CD14-positive monocyte (primary cell): ENCODE measurements around the gene GPER1. TPM values are rescaled to one million over a fixed set of nuclear protein-coding genes. Genes with fewer than 3 reads are reported as not detected.

ENCODE experiments used
- DNase-seq, 3 donors: peaks; one replicate each; pipeline ENCODE4 v3.0.0-alpha.2; 2011 to 2022
- H2AFZ ChIP-seq: 2 replicates; pipeline ENCODE4 v1.6.0; 2012; ENCODE audit warnings: mild to moderate bottlenecking, low read depth, low read length, inconsistent platforms; ENCODE audit not compliant: insufficient read depth, poor library complexity, severe bottlenecking
- H3K27ac ChIP-seq, 2 donors: 1 replicate in 1 of 2; 2 replicates in 1 of 2; pipeline ENCODE4 v1.5.1; 2012 to 2013; ENCODE audit warnings: low read length in 2 of 2, control low read depth in 1 of 2, inconsistent platforms in 1 of 2, low read depth in 1 of 2, mild to moderate bottlenecking in 1 of 2
- H3K27me3 ChIP-seq, 2 donors: one replicate each; pipeline versions ENCODE4 v1.6.0 to v1.6.1; 2011 to 2013; ENCODE audit warnings: low read length in 2 of 2; ENCODE audit not compliant: control insufficient read depth in 2 of 2, insufficient read depth in 2 of 2
- H3K36me3 ChIP-seq, 2 donors: replicated peaks in 1 of 2; 1 replicate in 1 of 2; 2 replicates in 1 of 2; pipeline versions ENCODE4 v1.5.1 to v1.6.1; 2012 to 2013; ENCODE audit warnings: low read length in 2 of 2, control low read depth in 1 of 2, inconsistent platforms in 1 of 2, mild to moderate bottlenecking in 1 of 2; ENCODE audit not compliant: insufficient read depth in 2 of 2, control insufficient read depth in 1 of 2
- H3K4me1 ChIP-seq, 2 donors: 1 replicate in 1 of 2; 2 replicates in 1 of 2; pipeline versions ENCODE4 v1.5.1 to v1.6.1; 2012 to 2013; ENCODE audit warnings: low read length in 2 of 2, control low read depth in 1 of 2, inconsistent platforms in 1 of 2, mild to moderate bottlenecking in 1 of 2, moderate library complexity in 1 of 2; ENCODE audit not compliant: insufficient read depth in 2 of 2, control insufficient read depth in 1 of 2
- H3K4me2 ChIP-seq: replicated peaks from 2 replicates; pipeline ENCODE3; 2012; ENCODE audit warnings: low read length, moderate library complexity, mild to moderate bottlenecking; ENCODE audit not compliant: poor library complexity, severe bottlenecking; ENCODE audit errors: extremely low read depth
- H3K4me3 ChIP-seq, 3 experiments: fragments of 200-600 bp in 1 of 3; sonication (generic) in 1 of 3; replicated peaks in 1 of 3; 1 replicate in 2 of 3; 2 replicates in 1 of 3; pipeline ENCODE4 v1.5.1; 2011 to 2013; ENCODE audit warnings: low read length in 3 of 3, mild to moderate bottlenecking in 3 of 3, control low read depth in 2 of 3, low read depth in 2 of 3, inconsistent platforms in 1 of 3, moderate library complexity in 1 of 3
- H3K79me2 ChIP-seq: 2 replicates; pipeline ENCODE4 v1.6.0; 2012; ENCODE audit warnings: mild to moderate bottlenecking, control low read depth, inconsistent platforms, low read length, moderate library complexity; ENCODE audit not compliant: insufficient read depth
- H3K9ac ChIP-seq: 2 replicates; pipeline ENCODE4 v1.6.0; 2017; ENCODE audit warnings: low read length, mild to moderate bottlenecking; ENCODE audit not compliant: insufficient read depth, poor library complexity, severe bottlenecking
- H3K9me3 ChIP-seq, 2 donors: replicated peaks in 1 of 2; 1 replicate in 1 of 2; 2 replicates in 1 of 2; pipeline versions ENCODE4 v1.5.1 to v1.6.1; 2012 to 2013; ENCODE audit warnings: low read length in 2 of 2, control low read depth in 1 of 2; ENCODE audit not compliant: control insufficient read depth in 1 of 2, insufficient read depth in 1 of 2
- H4K20me1 ChIP-seq: 2 replicates; pipeline ENCODE4 v1.6.0; 2012; ENCODE audit warnings: mild to moderate bottlenecking, low read length, control low read depth, moderate library complexity; ENCODE audit not compliant: insufficient read depth
- H3K27ac Mint-ChIP-seq, 7 donors: one replicate each; pipeline ENCODE4 v1.8.0; 2020; ENCODE audit warnings: mild to moderate bottlenecking in 7 of 7, mixed read lengths in 7 of 7, moderate library complexity in 6 of 7, inconsistent platforms in 2 of 7
- H3K27me3 Mint-ChIP-seq, 3 donors: one replicate each; pipeline ENCODE4 v1.8.0; 2021 to 2022; ENCODE audit warnings: low read depth in 3 of 3, mild to moderate bottlenecking in 3 of 3, mixed read lengths in 3 of 3, moderate library complexity in 3 of 3, inconsistent platforms in 1 of 3
- H3K36me3 Mint-ChIP-seq, 2 donors: one replicate each; pipeline ENCODE4 v1.8.0; 2020; ENCODE audit warnings: mixed read lengths in 2 of 2, inconsistent platforms in 1 of 2, mild to moderate bottlenecking in 1 of 2
- H3K4me1 Mint-ChIP-seq: one replicate; pipeline ENCODE4 v1.8.0; 2020; ENCODE audit warnings: mild to moderate bottlenecking, mixed read lengths
- H3K4me3 Mint-ChIP-seq, 2 donors: one replicate each; pipeline ENCODE4 v1.8.0; 2020; ENCODE audit warnings: mild to moderate bottlenecking in 2 of 2, mixed read lengths in 2 of 2, moderate library complexity in 1 of 2
- H3K9me3 Mint-ChIP-seq, 7 donors: one replicate each; pipeline ENCODE4 v1.8.0; 2020 to 2022; ENCODE audit warnings: mixed read lengths in 7 of 7, mild to moderate bottlenecking in 6 of 7, moderate library complexity in 6 of 7, inconsistent platforms in 2 of 7
- WGBS: methylation state at CpG from one replicate; pipeline ENCODE4 v1.1.5; 2013; ENCODE audit warnings: missing lambda C conversion rate; ENCODE audit not compliant: insufficient coverage; 5-methylcytosine and 5-hydroxymethylcytosine counted together
- intact Hi-C, 2 donors: fragments of 100-400 bp; cut with micrococcal nuclease; formaldehyde crosslinking; loops; one replicate each; pipeline versions ENCODE4 v1.15.0 to v1.15.1; 2023
- polyA plus RNA-seq, 3 donors: library from polyadenylated mRNA; depleted of rRNA in 1 of 3; unstranded in 2 of 3; stranded (reverse) in 1 of 3; fragments of 300-500 nt in 2 of 3; fragments of >200 nt in 1 of 3; fragmentation: Illumina TruSeq in 2 of 3; gene quantifications; 1 replicate in 2 of 3; 2 replicates in 1 of 3; pipeline ENCODE4 v1.2.3, GENCODE V29; 2012 to 2021
- TF ChIP-seq, protein P1 (sequence below): fragments of 200-600 bp; IDR thresholded peaks from one replicate; pipeline ENCODE4 v1.8.0; 2022; ENCODE audit warnings: antibody characterized with exemption, mild to moderate bottlenecking

Gene GPER1
- polyA plus RNA-seq, 3 donors = 0.35 to 10.0 (median 4.1) TPM

DNA sequence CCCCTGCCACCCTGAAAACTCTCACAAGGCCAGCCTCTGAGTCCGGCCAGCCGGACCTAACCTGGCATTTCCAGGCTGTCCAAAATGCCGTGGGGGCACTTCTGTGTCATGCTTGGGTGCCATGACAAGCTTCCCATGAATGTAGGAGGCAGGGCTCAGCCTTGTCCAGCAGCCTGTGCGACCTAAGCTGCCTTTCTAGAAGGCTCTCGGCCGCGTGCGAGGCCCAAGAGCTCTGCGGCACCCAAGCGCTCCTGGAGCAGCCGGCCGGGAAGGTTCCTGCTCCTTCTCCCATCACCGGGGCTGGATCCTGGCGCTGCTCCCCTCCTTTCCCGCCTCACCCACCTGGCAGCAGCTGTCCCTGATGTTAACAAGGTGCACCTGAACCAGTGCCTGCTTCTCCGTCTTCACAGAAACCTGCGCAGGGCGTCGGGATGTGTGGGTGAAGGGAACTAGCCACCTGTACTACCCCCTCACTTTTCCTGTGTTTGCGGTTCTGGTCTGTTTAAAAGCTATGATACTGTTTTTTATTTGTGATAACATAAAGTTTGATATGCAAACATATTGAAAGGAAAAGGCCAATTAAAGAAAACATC lies 6.1 kb downstream of the GPER1 start:
- Mint-ChIP-seq H3K9me3 (peaks cover 0 to 4% (median 0%) of the 10 kb centered on the region in 7 donors), H3K36me3 (peaks cover 4 to 9% of the 10 kb centered on the region in 2 donors), H3K4me3 (no peak overlapping the region), H3K27ac (no peak overlapping the region), H3K4me1 (peaks cover 34% of the 10 kb centered on the region), H3K27me3 (peaks cover 0 to 2% (median 0%) of the 10 kb centered on the region in 3 donors)
- no peaks in the 10 kb centered on the region for H4K20me1 ChIP-seq
- 94% methylated on average over 9 of the region's 20 CpGs for whole genome bisulfite sequencing
- no peak overlapping the region for H3K27ac ChIP-seq
- DNase-seq = no peak
- H3K9ac ChIP-seq = no peak overlapping the region
- H3K79me2 ChIP-seq = no peaks in the 10 kb centered on the region
- intact Hi-C loops = no loop called here
- H3K36me3 ChIP-seq = peaks cover 0 to 3% of the 10 kb centered on the region in 2 donors
- TF ChIP-seq, protein P1, sequence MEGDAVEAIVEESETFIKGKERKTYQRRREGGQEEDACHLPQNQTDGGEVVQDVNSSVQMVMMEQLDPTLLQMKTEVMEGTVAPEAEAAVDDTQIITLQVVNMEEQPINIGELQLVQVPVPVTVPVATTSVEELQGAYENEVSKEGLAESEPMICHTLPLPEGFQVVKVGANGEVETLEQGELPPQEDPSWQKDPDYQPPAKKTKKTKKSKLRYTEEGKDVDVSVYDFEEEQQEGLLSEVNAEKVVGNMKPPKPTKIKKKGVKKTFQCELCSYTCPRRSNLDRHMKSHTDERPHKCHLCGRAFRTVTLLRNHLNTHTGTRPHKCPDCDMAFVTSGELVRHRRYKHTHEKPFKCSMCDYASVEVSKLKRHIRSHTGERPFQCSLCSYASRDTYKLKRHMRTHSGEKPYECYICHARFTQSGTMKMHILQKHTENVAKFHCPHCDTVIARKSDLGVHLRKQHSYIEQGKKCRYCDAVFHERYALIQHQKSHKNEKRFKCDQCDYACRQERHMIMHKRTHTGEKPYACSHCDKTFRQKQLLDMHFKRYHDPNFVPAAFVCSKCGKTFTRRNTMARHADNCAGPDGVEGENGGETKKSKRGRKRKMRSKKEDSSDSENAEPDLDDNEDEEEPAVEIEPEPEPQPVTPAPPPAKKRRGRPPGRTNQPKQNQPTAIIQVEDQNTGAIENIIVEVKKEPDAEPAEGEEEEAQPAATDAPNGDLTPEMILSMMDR = no peak
- H3K4me2 ChIP-seq = no peak overlapping the region
- no peaks in the 10 kb centered on the region for H3K9me3 ChIP-seq
- no peak overlapping the region for H2AFZ ChIP-seq
- no peaks in the 10 kb centered on the region for H3K27me3 ChIP-seq
- H3K4me1 ChIP-seq = peaks cover 31 to 36% of the 10 kb centered on the region in 2 donors
- no peak overlapping the region for H3K4me3 ChIP-seq

DNA sequence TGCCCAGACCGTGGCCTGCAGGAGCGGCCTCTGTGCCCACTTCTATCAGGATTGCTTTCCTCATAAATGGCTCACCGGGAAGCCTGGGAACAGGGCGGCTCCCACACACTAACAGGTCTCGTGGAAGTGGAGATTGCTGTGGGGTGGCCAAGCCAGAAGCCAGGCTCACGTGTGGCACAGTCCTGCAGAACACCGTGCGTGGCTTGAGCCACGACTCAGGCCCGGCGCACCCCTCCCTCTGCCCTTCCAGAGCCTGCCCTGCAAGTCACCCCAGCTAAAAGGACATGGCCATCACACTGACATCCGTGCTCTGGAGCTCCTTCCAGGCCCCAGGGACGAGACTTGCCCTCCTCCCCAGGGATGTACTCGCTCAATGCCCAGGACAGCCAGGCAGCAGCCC lies 7.0 kb downstream of the GPER1 start:
- no peak for DNase-seq
- Mint-ChIP-seq H3K36me3 (peaks cover 4 to 9% of the 10 kb centered on the region in 2 donors), H3K4me3 (no peak overlapping the region), H3K27me3 (peaks cover 0 to 2% (median 0%) of the 10 kb centered on the region in 3 donors), H3K27ac (no peak overlapping the region), H3K4me1 (peaks cover 27% of the 10 kb centered on the region), H3K9me3 (peaks cover 0 to 4% (median 0%) of the 10 kb centered on the region in 7 donors)
- WGBS = 95% methylated on average over 10 of the region's 14 CpGs
- no peak overlapping the region for H3K9ac ChIP-seq
- no peak overlapping the region for H3K4me3 ChIP-seq
- TF ChIP-seq, protein P1 = no peak
- no peaks in the 10 kb centered on the region for H4K20me1 ChIP-seq
- H3K27me3 ChIP-seq = no peaks in the 10 kb centered on the region
- no peak overlapping the region for H3K4me2 ChIP-seq
- H3K79me2 ChIP-seq = no peaks in the 10 kb centered on the region
- peaks cover 24 to 28% of the 10 kb centered on the region in 2 donors for H3K4me1 ChIP-seq
- H3K9me3 ChIP-seq = no peaks in the 10 kb centered on the region
- intact Hi-C loops = no loop called here
- no peak overlapping the region for H3K27ac ChIP-seq
- peaks cover 0 to 3% of the 10 kb centered on the region in 2 donors for H3K36me3 ChIP-seq
- H2AFZ ChIP-seq = no peak overlapping the region
